Neural progenitor cell (in vitro differentiated cells): Measurements from ENCODE around the gene IFFO2.

Source experiments
- EZH2 ChIP-seq: fragments of 200-600 bp; sonication (generic); IDR thresholded peaks from 2 replicates; pipeline ENCODE4 v1.6.1; 2017; ENCODE audit warnings: antibody characterized with exemption, mild to moderate bottlenecking, moderate library complexity
- TF ChIP-seq, protein P1 (sequence below): fragments of 200-600 bp; sonication (generic); IDR thresholded peaks from 2 replicates; pipeline ENCODE4 v1.5.1; 2017; ENCODE audit warnings: antibody characterized with exemption, mild to moderate bottlenecking

DNA sequence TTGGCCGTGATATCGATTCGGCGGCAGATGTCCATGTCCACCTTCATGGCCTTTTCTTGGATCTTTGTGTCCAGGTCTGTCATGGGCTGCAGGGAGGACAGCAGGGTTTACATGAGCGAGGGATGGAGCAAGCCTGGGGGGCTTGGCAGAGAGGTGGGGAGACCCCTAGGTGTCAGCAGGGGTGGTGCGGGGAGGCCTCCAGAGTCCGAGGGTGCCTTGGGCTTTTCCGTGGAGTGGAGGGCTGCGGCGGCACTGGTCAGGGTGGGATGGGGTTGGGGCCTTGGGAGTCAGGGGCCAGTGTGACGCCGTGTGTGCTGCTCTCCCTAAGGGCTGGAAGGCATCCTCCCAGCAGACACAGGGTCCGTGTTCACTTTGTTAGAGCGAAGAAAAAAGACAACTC lies 38.1 kb downstream of the IFFO2 start:
- TF ChIP-seq, protein P1, sequence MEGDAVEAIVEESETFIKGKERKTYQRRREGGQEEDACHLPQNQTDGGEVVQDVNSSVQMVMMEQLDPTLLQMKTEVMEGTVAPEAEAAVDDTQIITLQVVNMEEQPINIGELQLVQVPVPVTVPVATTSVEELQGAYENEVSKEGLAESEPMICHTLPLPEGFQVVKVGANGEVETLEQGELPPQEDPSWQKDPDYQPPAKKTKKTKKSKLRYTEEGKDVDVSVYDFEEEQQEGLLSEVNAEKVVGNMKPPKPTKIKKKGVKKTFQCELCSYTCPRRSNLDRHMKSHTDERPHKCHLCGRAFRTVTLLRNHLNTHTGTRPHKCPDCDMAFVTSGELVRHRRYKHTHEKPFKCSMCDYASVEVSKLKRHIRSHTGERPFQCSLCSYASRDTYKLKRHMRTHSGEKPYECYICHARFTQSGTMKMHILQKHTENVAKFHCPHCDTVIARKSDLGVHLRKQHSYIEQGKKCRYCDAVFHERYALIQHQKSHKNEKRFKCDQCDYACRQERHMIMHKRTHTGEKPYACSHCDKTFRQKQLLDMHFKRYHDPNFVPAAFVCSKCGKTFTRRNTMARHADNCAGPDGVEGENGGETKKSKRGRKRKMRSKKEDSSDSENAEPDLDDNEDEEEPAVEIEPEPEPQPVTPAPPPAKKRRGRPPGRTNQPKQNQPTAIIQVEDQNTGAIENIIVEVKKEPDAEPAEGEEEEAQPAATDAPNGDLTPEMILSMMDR = peak; percentile 25
- no peak for TF ChIP-seq EZH2
